Mesodermal cell (in vitro differentiated cells): ENCODE measurements around the gene FOXO4. TPM values are rescaled to one million over a fixed set of nuclear protein-coding genes. Genes with fewer than 3 reads are reported as not detected.
"Not testable (repeated sequence)": the region's sequence is repeated elsewhere in the genome, so short reads cannot be mapped to it uniquely, and the experiment has no call there.

Experiments used
- H3K27ac ChIP-seq: 2 replicates; pipeline ENCODE4 v1.7.0; 2013; ENCODE audit warnings: mild to moderate bottlenecking, low read depth, low read length, moderate library complexity; ENCODE audit not compliant: severe bottlenecking
- H3K36me3 ChIP-seq: 2 replicates; pipeline ENCODE4 v1.7.1; 2013; ENCODE audit warnings: mild to moderate bottlenecking, low read length, moderate library complexity; ENCODE audit not compliant: control insufficient read depth, insufficient read depth
- H3K4me1 ChIP-seq: one replicate; pipeline ENCODE4 v1.7.1; 2013; ENCODE audit warnings: mild to moderate bottlenecking, low read length; ENCODE audit not compliant: insufficient read depth, control insufficient read depth, poor library complexity, severe bottlenecking
- H3K4me3 ChIP-seq: 2 replicates; pipeline ENCODE4 v1.7.0; 2013; ENCODE audit warnings: low read length, control low read depth, mild to moderate bottlenecking; ENCODE audit not compliant: insufficient read depth, poor library complexity, severe bottlenecking; ENCODE audit errors: extremely low read depth
- H3K9me3 ChIP-seq: 2 replicates; pipeline ENCODE4 v1.7.1; 2013; ENCODE audit warnings: mild to moderate bottlenecking, low read length, moderate library complexity; ENCODE audit not compliant: control insufficient read depth
- WGBS, 2 experiments: methylation state at CpG; one replicate each; pipeline ENCODE4 v1.1.5; 2013; ENCODE audit warnings: missing lambda C conversion rate in 2 of 2; ENCODE audit not compliant: insufficient coverage in 2 of 2; 5-methylcytosine and 5-hydroxymethylcytosine counted together
- polyA plus RNA-seq, 2 experiments: library from polyadenylated mRNA; stranded (reverse); fragments of 50-300 nt; gene quantifications; one replicate each; pipeline ENCODE4 v1.2.3, GENCODE V29; 2013

FOXO4 gene, protein sequence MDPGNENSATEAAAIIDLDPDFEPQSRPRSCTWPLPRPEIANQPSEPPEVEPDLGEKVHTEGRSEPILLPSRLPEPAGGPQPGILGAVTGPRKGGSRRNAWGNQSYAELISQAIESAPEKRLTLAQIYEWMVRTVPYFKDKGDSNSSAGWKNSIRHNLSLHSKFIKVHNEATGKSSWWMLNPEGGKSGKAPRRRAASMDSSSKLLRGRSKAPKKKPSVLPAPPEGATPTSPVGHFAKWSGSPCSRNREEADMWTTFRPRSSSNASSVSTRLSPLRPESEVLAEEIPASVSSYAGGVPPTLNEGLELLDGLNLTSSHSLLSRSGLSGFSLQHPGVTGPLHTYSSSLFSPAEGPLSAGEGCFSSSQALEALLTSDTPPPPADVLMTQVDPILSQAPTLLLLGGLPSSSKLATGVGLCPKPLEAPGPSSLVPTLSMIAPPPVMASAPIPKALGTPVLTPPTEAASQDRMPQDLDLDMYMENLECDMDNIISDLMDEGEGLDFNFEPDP
- polyA plus RNA-seq (2013, experiment 1 of 2): 12.7 TPM
- polyA plus RNA-seq (2013, experiment 2 of 2): 12.7 TPM

DNA sequence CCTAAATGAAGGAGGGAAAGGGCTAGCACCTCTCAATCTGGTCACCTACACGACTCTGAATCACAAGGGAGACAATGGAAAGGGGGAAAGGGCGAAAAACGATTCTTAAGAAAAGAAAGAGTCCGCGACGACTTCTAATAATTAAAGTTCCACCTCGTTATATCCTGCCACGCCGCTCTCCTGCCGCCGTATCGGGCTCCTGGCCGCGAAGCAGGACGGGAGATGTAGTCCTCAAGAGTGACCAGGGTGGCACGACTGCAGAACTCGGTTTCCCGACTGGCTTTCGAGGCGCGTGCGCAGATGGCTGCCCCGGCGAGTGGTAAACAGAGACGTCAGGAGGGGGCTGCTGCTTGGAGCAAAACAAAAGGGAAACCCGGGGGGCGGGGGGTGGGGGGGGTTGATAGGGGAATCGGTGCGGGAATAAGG lies at the start of gene FOXO4:
FOXO4 (plus strand) TSS at position 297 of the 426 bp plus-strand sequence. CDS start 678 bp downstream, outside the sequence.
- Histone ChIP-seq H3K9me3 (no peaks in the 10 kb centered on the region), H3K4me3 (peak within 1 kb of the TSS; percentile 49), H3K4me1 (peaks cover 8% of the 10 kb centered on the region), H3K27ac (no peak within 1 kb of the TSS), H3K36me3 (no peaks in the 10 kb centered on the region)
- WGBS, 2 experiments: 0% methylated on average over 7 to 8 of the region's 29 CpGs

DNA sequence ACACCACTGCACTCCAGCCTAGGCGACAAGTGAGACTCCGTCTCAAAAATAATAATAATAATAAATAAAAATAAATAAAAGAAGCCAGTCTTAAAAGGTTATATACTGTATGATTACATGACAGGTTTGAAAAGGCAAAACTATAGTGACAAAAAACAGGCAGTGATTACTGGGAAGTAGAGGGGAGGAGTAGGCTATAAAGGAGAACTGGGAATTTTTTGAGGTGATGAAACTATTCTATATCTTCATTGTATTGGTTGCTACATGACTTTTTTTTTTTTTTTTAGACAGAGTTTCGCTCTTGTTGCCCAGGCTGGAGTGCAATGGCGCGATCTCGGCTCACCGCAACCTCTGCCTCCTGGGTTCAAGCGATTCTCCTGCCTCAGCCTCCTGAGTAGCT lies 47.8 kb upstream of the FOXO4 start:
- no CpG with 5 or more reads among the region's 8 CpGs for WGBS, 2 experiments

DNA sequence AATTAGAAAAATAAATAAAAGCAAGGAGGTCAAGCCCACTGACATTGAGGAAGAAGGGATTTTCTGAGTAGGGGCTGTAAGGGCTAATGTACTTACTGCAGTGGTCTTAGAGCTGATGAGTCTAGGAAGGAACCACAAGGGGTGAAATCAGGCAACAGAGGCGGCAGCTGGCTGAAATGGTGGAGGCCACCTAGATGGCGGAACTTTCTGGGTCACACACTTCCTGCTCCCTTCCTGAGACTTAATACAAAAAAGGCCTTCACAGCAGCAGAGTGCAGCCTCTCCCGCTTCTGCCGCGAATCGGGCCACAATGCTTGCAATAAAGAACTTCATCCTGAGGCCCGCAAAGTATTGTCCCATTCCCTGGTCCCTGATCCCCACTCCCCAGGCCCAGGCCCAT lies 42.9 kb upstream of the FOXO4 start:
- H3K9me3 ChIP-seq: no peaks in the 10 kb centered on the region
- H3K36me3 ChIP-seq: peaks cover 26% of the 10 kb centered on the region
- 80% methylated on average over 1 of the region's 7 CpGs; no CpG with 5 or more reads in 1 of the 2 experiments for WGBS, 2 experiments
- no peak overlapping the region for H3K27ac ChIP-seq
- H3K4me1 ChIP-seq: no peaks in the 10 kb centered on the region
- H3K4me3 ChIP-seq: no peak overlapping the region

More for the DNA sequence above, 47.8 kb upstream of the FOXO4 start:
- H3K4me3 ChIP-seq, H3K4me1 ChIP-seq, H3K27ac ChIP-seq, H3K36me3 ChIP-seq, H3K9me3 ChIP-seq: not testable (repeated sequence)

DNA sequence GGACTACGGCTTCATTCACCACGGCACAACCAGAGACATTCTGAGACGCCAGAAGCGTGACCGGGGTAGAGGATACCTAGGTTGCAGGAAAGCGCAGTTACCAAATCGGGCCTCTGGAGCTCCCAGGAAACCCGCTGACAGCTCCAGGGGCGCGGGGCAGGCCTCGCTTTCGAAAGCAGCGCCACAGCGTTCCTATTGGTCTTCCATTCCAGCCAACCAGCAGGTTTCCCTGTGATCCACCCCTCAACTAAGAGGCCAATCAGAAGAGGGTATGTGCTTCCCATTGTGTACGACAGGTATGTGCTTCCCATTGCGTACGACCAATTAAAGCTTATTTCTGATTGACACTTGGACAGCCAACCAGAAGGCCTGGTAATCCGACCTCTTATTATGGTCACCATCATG lies 42.4 kb upstream of the FOXO4 start:
- Histone ChIP-seq H3K27ac (no peak overlapping the region), H3K36me3 (peaks cover 28% of the 10 kb centered on the region), H3K4me1 (no peaks in the 10 kb centered on the region), H3K4me3 (no peak overlapping the region), H3K9me3 (no peaks in the 10 kb centered on the region)
- WGBS, 2 experiments: 87 to 100% methylated on average over 5 to 16 of the region's 18 CpGs

DNA sequence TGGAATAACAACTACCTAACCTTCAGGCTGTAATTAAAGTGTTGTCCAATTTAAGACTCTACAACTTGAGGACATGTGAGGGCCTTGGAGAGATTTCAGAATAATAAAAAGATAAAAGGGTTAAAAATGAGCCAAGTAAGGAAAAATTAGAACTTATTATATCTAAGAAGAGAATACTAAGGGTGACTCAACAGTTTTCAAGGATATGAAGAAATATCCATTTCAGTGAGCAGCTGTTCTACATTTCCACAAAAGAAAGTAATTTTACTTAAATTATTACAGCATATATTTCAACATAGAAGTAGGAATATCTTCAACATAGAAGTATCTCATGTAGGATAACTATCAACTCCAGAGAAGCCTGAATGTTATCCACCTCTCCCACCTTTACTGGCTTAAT lies 38.8 kb upstream of the FOXO4 start:
- no peaks in the 10 kb centered on the region for H3K9me3 ChIP-seq
- no peaks in the 10 kb centered on the region for H3K4me1 ChIP-seq
- H3K36me3 ChIP-seq: peaks cover 49% of the 10 kb centered on the region
- no peak overlapping the region for H3K4me3 ChIP-seq
- no peak overlapping the region for H3K27ac ChIP-seq

DNA sequence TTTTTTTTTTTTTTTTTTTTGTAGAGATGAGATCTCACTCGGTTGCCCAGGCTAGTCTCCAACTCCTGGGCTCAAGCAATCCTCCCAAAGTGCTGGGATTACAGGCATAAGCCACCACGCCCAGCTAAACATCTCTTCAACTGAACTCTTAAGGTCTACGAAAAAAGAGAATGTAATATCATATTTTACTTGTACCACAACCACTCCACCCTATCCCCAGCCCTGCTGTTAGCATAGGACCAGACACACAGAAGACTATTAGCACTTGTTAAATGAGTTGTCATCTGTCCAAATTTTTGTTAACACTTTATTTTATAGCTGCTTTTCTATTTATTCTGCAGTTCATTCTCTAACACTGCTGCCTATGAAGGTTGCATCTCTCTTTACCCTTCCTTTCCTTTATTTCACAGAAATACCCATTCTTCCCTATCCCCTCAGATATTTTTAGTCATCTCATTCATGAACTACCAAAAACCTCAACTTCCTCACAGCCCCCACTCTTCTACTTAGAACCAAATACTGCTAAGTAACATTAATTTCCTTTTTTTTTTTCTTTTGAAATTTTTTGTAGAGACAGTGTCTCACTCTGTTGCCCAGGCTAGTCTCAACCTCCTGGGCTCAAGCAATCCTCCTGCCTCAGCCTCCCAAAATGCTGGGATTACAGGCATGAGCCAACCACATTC lies 37.7 kb upstream of the FOXO4 start:
- WGBS, 2 experiments: no CpG with 5 or more reads among the region's 3 CpGs

DNA sequence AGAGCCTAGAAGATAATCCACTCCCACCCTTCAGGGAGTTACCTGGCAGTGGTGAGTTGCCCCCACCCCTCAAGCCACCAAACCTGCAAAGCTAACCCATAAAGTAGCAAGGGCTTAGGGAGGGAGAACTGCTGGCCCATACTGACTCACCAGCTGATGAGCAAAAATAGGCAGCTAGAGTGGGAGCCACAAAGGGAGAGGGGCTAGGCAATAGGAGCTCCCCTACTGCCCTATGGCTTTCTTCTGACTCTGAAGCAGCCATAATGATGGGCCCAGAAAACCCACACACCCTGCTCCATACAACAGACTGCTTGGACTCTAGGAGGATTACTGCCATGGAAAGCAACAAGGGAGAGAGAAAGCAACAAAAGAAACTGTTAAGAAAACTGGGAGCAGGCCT lies 35.5 kb upstream of the FOXO4 start:
- no peak overlapping the region for H3K27ac ChIP-seq
- no peak overlapping the region for H3K4me3 ChIP-seq
- no peaks in the 10 kb centered on the region for H3K9me3 ChIP-seq

More for the DNA sequence above, 37.7 kb upstream of the FOXO4 start:
- no peaks in the 10 kb centered on the region for H3K9me3 ChIP-seq
- H3K4me3 ChIP-seq: no peak overlapping the region
- H3K27ac ChIP-seq: no peak overlapping the region
- H3K4me1 ChIP-seq: no peaks in the 10 kb centered on the region
- H3K36me3 ChIP-seq: peaks cover 45% of the 10 kb centered on the region

DNA sequence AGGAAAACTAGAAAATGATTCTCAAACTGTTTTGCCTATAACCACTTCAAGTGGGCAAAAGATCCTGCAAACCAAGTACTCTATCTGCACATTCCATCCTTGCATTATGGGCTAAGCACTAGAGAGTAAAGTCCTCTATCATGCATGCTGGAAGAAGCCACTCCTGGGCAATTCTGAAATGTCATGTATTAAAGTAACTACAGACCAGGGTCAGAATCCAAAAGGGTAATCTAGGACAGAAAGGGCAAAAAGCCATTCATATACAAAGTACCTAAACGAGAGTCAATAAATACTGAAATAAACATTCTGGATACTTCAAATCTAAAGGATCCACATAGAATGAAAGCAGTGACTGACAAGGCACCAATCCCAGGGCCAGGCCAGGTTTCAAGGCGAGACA lies 28.6 kb upstream of the FOXO4 start:
- Histone ChIP-seq H3K4me3 (peak overlapping the region; percentile 60), H3K4me1 (no peaks in the 10 kb centered on the region), H3K9me3 (no peaks in the 10 kb centered on the region), H3K27ac (no peak overlapping the region), H3K36me3 (peaks cover 4% of the 10 kb centered on the region)
- 0 to 14% methylated on average over 1 of the region's 2 CpGs for WGBS, 2 experiments

More for the DNA sequence above, 35.5 kb upstream of the FOXO4 start:
- Histone ChIP-seq H3K4me1 (no peaks in the 10 kb centered on the region), H3K36me3 (peaks cover 45% of the 10 kb centered on the region)

DNA sequence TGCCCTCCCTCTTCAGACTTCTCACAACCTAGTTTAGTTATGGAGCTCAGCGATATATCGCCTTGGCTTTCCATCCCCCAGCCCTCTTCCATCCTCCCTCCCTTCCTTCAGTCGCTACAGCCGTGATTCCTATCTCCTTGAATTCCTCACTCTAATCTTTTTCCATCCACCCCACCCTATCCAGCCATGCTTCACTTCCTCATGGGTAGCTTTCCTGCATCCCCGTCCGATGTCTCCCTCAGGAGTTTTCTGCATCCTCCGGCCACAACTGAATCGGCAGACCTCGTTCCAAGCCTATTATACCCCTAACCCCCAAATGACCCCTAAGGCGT lies 28.0 kb upstream of the FOXO4 start:
- H3K36me3 ChIP-seq: peaks cover 4% of the 10 kb centered on the region
- no peaks in the 10 kb centered on the region for H3K4me1 ChIP-seq
- WGBS, 2 experiments: 0% methylated on average over 1 to 7 of the region's 10 CpGs

DNA sequence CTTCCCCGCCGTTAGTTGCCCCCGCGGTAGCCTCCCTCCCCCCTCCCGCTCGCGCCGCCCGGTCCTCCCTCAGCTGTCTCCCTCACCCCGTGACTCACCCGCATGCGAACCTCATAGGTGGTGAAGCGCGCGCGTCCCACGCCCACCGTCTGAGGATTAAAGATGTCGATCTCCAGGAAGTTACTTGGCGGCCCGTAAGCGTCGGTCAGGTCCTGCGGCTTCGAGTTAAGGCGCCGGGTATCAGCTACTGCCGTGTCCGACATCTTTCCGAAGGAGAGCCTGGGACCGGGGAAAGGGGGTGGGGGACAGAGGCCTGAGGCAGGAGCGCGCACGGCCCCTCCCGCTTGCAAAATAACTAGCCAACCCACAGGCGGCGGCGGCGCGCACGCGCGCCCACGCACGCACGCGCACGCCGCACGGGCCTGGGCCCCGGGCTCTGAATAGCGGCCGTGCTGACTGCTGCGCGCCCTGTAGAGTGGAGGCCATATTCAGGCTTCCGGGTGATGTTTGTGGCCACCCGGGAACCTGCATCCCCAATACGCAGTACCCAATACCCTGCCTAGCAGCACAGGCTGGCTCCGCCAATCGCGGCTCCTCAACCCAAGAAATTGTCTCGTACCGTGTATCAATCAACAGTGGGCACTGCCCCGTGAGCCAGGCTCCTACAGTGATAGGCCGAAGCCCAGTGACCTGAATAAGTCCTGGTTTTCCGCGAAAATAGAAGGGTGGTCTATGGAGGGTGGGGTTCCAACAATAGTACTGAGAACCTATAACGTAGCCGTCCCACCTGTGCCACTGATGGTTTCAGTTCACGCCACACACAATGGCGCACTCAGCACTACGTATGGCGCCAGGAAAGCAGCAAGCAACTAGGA lies 27.4 kb upstream of the FOXO4 start, which contains the start of gene SNX12:
SNX12 (minus strand) TSS at position 291 of the 875 bp plus-strand sequence; CDS start at position 263, 28 bp downstream.
- H3K27ac ChIP-seq: peak within 1 kb of the TSS; percentile 82
- H3K9me3 ChIP-seq: no peaks in the 10 kb centered on the region
- peaks cover 4% of the 10 kb centered on the region for H3K36me3 ChIP-seq
- WGBS, 2 experiments: 0% methylated on average over 14 to 17 of the region's 73 CpGs
- H3K4me1 ChIP-seq: no peaks in the 10 kb centered on the region
- H3K4me3 ChIP-seq: peak within 1 kb of the TSS; percentile 60

More for the DNA sequence above, 28.0 kb upstream of the FOXO4 start:
- Histone ChIP-seq H3K4me3 (peak overlapping the region; percentile 60), H3K27ac (peak overlapping the region; percentile 82), H3K9me3 (no peaks in the 10 kb centered on the region)
